NCI-H1694 treated with DMSO at 0.1 percent for 48 hours (cell line): Measurements from ENCODE around the gene FATE1.

ENCODE experiments used
- DNase-seq: peaks from one replicate; lab custom pipeline; 2025; lab: John Stamatoyannopoulos, UW

The FATE1 gene

GRCh38 chrX:151704041-151704663 lies 11.7 kb upstream of the FATE1 start:
- DNase-seq: no peak

- no peak for DNase-seq
Measured at GRCh38 chrX:151708821-151709220, 7.0 kb upstream of the FATE1 start.

GRCh38 chrX:151710457-151710856 lies 5.4 kb upstream of the FATE1 start:
- DNase-seq: no peak

- no peak for DNase-seq
Measured at GRCh38 chrX:151711154-151711553, 4.7 kb upstream of the FATE1 start.

- DNase-seq: no peak
Measured at GRCh38 chrX:151711787-151712186, 4.0 kb upstream of the FATE1 start.

GRCh38 chrX:151712253-151712652 lies 3.6 kb upstream of the FATE1 start:
- DNase-seq: no peak

- DNase-seq: no peak
Measured at GRCh38 chrX:151713849-151714248, 2.0 kb upstream of the FATE1 start.

GRCh38 chrX:151714362-151714761 lies 1.5 kb upstream of the FATE1 start:
- no peak for DNase-seq

GRCh38 chrX:151722241-151722846 lies 6.5 kb downstream of the FATE1 start:
- no peak for DNase-seq

- no peak for DNase-seq
Measured at GRCh38 chrX:151723156-151723760, 7.4 kb downstream of the FATE1 start.

GRCh38 chrX:151724563-151725337 lies 8.9 kb downstream of the FATE1 start:
- DNase-seq: no peak

GRCh38 chrX:151725338-151725614 lies 9.4 kb downstream of the FATE1 start:
- no peak for DNase-seq

- no peak for DNase-seq
Measured at GRCh38 chrX:151726751-151727150, 10.9 kb downstream of the FATE1 start.

- DNase-seq: no peak
Measured at GRCh38 chrX:151727346-151727745, 11.5 kb downstream of the FATE1 start.

- DNase-seq: no peak
Measured at GRCh38 chrX:151729056-151729725, 13.4 kb downstream of the FATE1 start.

- no peak for DNase-seq
Measured at GRCh38 chrX:151734446-151734845, 18.6 kb downstream of the FATE1 start, which contains the start of gene CNGA2. Gene CNGA2, plus strand, starts transcription at chrX:151734746. Its CDS starts 3,738 bp downstream, at chrX:151738484.

- DNase-seq: no peak
Measured at GRCh38 chrX:151735219-151735618, 19.4 kb downstream of the FATE1 start.

GRCh38 chrX:151736685-151737084 lies 20.9 kb downstream of the FATE1 start:
- no peak for DNase-seq

- no peak for DNase-seq
Measured at GRCh38 chrX:151737494-151737893, 21.7 kb downstream of the FATE1 start.

- no peak for DNase-seq
Measured at GRCh38 chrX:151738751-151739150, 22.9 kb downstream of the FATE1 start.

- no peak for DNase-seq
Measured at GRCh38 chrX:151741606-151742005, 25.8 kb downstream of the FATE1 start.

- DNase-seq: no peak
Measured at GRCh38 chrX:151742311-151742710, 26.5 kb downstream of the FATE1 start.
